ENCODE measurements around the gene TESK1.

Gene TESK1

DNA sequence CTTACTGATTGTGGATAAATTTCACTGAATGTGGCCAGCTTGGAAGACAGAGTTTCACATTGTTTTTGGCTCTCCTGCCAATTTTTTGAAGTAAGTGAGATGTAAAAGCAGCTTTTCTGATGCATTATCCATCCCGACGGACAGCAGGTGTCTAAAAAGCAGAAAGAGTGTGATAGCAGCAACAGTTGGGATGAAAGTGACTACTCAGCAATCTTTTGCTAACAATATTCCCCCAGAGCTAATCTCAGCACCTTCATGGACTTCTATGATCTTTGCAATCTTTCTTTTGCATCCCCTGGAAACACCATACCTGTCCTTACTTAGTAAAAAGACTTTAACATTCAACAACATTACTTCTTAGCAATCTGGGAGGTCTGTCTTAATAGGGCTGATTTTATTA, 7.8 kb downstream of the TESK1 start:
- ChIA-PET POLR2A (interaction anchor here (0.5 kb wide), 1 partner anchor 216 kb away, joined by 3 read pairs; the partner anchor contains the start of gene FAM221B), CTCF (interaction anchor here (0.7 to 1.1 kb wide), 2 partner anchors 119 to 352 kb away, joined by 4 read pairs; partner anchors contain the start of gene TLN1)
- no peak for DNase-seq (ENCODE audit: extremely low spot score)
- no peak for TF ChIP-seq TARDBP (IDR thresholded peaks at IDR 0.05)
- TF ChIP-seq HDGF (IDR thresholded peaks at IDR 0.05; ENCODE audit: borderline replicate concordance), result no peak
- TF ChIP-seq CTBP1 (IDR thresholded peaks at IDR 0.05; ENCODE audit: borderline replicate concordance), result no peak
- TF ChIP-seq L3MBTL2 (conservative IDR thresholded peaks at IDR 0.05), result no peak
- no peak for TF ChIP-seq ELF4 (IDR thresholded peaks at IDR 0.05)

DNA sequence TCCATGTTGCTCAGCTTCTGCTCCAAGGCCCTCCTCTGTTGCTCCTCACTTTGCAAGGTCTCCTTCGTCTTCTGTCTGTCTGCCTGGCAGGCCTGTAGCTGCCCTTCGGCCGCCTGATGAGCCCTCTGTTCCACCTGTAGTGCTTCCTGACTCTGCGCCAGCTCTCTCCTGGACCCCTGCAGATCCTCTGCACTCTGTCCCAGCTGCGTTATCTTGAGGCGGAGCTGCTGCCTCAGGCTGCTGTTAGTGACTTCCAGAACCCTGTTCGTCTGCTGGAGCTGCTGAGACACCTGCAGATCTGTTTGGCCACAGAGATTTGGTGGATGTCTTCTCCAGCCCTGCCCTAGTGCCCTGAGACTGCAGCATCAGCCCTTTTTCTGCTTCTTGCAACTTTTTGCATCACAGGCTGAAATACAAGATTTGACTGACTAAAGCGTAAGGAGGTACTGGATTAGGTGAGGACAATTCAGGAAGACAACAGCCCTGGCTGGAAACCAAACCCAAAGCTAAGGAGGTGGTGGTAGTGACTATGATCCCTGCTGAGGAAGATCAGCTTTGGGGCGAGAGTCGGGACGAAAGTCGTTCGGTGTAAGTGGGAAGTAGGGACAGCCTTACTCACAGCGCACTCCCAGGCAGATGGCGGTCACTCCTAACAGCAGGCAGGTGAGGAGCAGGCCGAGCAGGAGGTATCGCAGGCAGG, 11.1 kb downstream of the TESK1 start:
- no peak for DNase-seq (ENCODE audit: extremely low spot score)
- POLR2A ChIA-PET, result interaction anchor here (1.3 kb wide), 1 partner anchor 13 kb away, joined by 3 read pairs; no protein-coding TSS in a partner anchor
- no peak for TF ChIP-seq ZNF384 (IDR thresholded peaks at IDR 0.05)
- no peak for TF ChIP-seq ELF4 (IDR thresholded peaks at IDR 0.05)
- TF ChIP-seq SUZ12 (IDR thresholded peaks at IDR 0.05), result no peak
- no peak for TF ChIP-seq NFRKB (IDR thresholded peaks at IDR 0.05)
- no peak for TF ChIP-seq BHLHE40 (IDR thresholded peaks at IDR 0.05; ENCODE audit: borderline replicate concordance)
- no peak for TF ChIP-seq ARNT (IDR thresholded peaks at IDR 0.05)
- no peak for TF ChIP-seq SP1 (IDR thresholded peaks at IDR 0.05)
- no peak for TF ChIP-seq FOXA1 (IDR thresholded peaks at IDR 0.05)
- TF ChIP-seq TARDBP (IDR thresholded peaks at IDR 0.05), result no peak
- no peak for TF ChIP-seq CTBP1 (IDR thresholded peaks at IDR 0.05; ENCODE audit: borderline replicate concordance)
- TF ChIP-seq, protein P1, sequence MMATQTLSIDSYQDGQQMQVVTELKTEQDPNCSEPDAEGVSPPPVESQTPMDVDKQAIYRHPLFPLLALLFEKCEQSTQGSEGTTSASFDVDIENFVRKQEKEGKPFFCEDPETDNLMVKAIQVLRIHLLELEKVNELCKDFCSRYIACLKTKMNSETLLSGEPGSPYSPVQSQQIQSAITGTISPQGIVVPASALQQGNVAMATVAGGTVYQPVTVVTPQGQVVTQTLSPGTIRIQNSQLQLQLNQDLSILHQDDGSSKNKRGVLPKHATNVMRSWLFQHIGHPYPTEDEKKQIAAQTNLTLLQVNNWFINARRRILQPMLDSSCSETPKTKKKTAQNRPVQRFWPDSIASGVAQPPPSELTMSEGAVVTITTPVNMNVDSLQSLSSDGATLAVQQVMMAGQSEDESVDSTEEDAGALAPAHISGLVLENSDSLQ (IDR thresholded peaks at IDR 0.05), result no peak
- TF ChIP-seq L3MBTL2 (conservative IDR thresholded peaks at IDR 0.05), result no peak
- no peak for TF ChIP-seq LEF1 (IDR thresholded peaks at IDR 0.05; ENCODE audit: borderline replicate concordance)
- TF ChIP-seq HDGF (IDR thresholded peaks at IDR 0.05; ENCODE audit: borderline replicate concordance), result no peak
- no peak for TF ChIP-seq FOXM1 (IDR thresholded peaks at IDR 0.05; ENCODE audit: borderline replicate concordance)
- CTCF ChIA-PET, result no interaction called here

DNA sequence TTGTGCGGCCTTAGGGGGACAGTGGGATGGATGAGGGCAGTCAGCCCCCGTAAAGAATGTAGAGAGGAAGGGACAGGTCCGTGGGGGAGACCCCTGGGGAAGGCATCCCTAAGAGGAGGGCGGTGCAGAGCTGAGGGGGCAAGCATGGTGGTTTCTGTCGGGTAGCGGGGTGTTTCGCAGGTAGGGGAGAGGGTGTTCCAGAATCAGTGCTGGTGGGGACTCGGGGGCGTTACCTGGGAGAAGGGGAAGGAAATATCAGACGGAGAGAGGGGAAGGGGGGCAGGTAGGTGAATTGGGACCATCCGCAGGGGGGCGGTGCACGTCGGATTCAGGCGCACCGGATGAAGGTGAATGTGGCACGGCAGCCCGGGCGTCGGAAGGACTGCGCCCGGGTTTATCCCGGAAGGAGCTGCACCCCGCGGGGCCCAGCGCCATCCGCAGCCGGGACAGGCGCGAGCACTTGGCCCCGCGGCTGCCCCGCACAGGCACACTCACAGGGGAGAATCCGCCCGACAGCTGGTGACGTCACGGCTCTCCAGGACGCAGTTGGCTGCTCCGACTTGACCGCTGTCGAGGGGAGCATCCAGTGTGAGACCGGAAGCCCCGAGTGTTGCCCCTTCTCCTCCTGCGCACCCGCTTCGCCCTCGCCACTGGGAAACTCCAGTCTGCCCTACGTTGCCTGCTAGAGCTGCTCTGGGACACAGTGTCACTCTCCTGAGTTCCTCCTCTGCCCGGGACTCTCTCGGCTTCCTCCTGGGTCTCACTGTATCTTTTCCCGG, 11.8 kb downstream of the TESK1 start:
- CTCF ChIA-PET, result no interaction called here
- DNase-seq (ENCODE audit: extremely low spot score), result no peak
- POLR2A ChIA-PET, result no interaction called here
- TF ChIP-seq ELF4 (IDR thresholded peaks at IDR 0.05) (no peak), FOXA1 (IDR thresholded peaks at IDR 0.05) (no peak), LEF1 (IDR thresholded peaks at IDR 0.05; ENCODE audit: borderline replicate concordance) (no peak), ARNT (IDR thresholded peaks at IDR 0.05) (no peak), L3MBTL2 (conservative IDR thresholded peaks at IDR 0.05) (no peak), HDGF (IDR thresholded peaks at IDR 0.05; ENCODE audit: borderline replicate concordance) (no peak), TARDBP (IDR thresholded peaks at IDR 0.05) (no peak), FOXM1 (IDR thresholded peaks at IDR 0.05; ENCODE audit: borderline replicate concordance) (no peak), NFRKB (IDR thresholded peaks at IDR 0.05) (no peak)
- TF ChIP-seq, protein P1 (IDR thresholded peaks at IDR 0.05), result no peak

DNA sequence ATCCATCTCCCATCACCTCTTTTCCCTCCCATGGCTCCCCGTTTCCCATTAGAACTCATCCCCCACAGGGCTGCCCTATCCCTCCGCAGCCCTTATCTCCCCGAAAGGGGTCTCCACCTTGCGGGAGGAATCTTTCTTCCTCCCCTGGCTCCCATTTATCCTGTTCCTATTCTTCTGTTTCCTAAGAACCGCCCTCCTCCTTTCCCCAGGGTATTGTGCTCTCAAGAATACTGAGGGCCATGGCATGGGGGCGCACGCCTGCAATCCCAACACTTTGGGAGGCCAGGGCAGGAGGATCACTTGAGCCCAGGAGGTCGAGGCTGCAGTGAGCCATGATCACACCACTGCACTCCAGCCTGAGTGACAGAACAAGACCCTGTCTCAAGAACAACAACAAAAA, 12.5 kb downstream of the TESK1 start:
- ChIA-PET POLR2A (no interaction called here), CTCF (no interaction called here)
- TF ChIP-seq, protein P1 (IDR thresholded peaks at IDR 0.05), result no peak
- TF ChIP-seq ARNT (IDR thresholded peaks at IDR 0.05), result no peak
- no peak for TF ChIP-seq NFRKB (IDR thresholded peaks at IDR 0.05)
- TF ChIP-seq FOXA1 (IDR thresholded peaks at IDR 0.05), result no peak
- no peak for TF ChIP-seq L3MBTL2 (conservative IDR thresholded peaks at IDR 0.05)
- TF ChIP-seq FOXM1 (IDR thresholded peaks at IDR 0.05; ENCODE audit: borderline replicate concordance), result no peak
- TF ChIP-seq CTBP1 (IDR thresholded peaks at IDR 0.05; ENCODE audit: borderline replicate concordance), result no peak
- no peak for TF ChIP-seq SP1 (IDR thresholded peaks at IDR 0.05)
- TF ChIP-seq ZNF384 (IDR thresholded peaks at IDR 0.05), result no peak
- TF ChIP-seq FOXK2 (IDR thresholded peaks at IDR 0.05), result no peak
- no peak for TF ChIP-seq LEF1 (IDR thresholded peaks at IDR 0.05; ENCODE audit: borderline replicate concordance)
- TF ChIP-seq TARDBP (IDR thresholded peaks at IDR 0.05), result no peak
- no peak for TF ChIP-seq BHLHE40 (IDR thresholded peaks at IDR 0.05; ENCODE audit: borderline replicate concordance)
- TF ChIP-seq SUZ12 (IDR thresholded peaks at IDR 0.05), result no peak
- TF ChIP-seq HDGF (IDR thresholded peaks at IDR 0.05; ENCODE audit: borderline replicate concordance), result no peak
- TF ChIP-seq ELF4 (IDR thresholded peaks at IDR 0.05), result no peak
- no peak for DNase-seq (ENCODE audit: extremely low spot score)

DNA sequence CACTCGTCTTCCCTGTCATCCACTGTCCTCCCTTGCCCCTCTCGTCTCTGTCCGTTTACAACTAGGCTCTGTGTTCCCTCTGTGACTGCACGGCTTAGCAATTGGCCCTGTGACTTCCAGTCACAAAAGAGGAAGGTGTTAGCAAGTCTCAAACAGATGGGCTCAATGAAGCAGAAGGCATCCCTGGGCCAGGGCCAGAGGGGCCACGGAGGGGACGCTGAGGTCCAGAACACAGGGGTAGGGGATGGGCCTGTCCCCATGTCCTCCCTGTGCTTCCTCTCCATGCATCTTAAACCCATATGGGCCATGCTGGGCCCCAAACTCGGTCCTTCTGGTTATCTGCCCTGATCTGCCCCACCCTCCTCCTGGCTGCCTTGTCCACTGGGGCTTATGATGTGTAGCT, 13.3 kb downstream of the TESK1 start, which contains the start of gene CD72:
Gene CD72, minus strand, starts transcription at position 89 of the 403 bp plus-strand sequence. CDS start 110 bp downstream, outside the sequence.
- POLR2A ChIA-PET, result no interaction called here
- no peak for TF ChIP-seq TARDBP (IDR thresholded peaks at IDR 0.05)
- TF ChIP-seq NFRKB (IDR thresholded peaks at IDR 0.05), result no peak
- no peak for TF ChIP-seq SUZ12 (IDR thresholded peaks at IDR 0.05)
- no peak for DNase-seq (ENCODE audit: extremely low spot score)
- CTCF ChIA-PET, result no interaction called here

Data from HEK293T (cell line).